Lower leg skin (tissue), 3 donors: Measurements from ENCODE around the gene GPC6.

Source experiments
- CTCF ChIP-seq, 3 donors: fragments of 450-650 bp; IDR thresholded peaks; one replicate each; pipeline ENCODE4 v1.5.1; 2016; ENCODE audit warnings: antibody characterized with exemption in 3 of 3, mild to moderate bottlenecking in 3 of 3, moderate library complexity in 2 of 3
- POLR2A ChIP-seq, 2 donors: fragments of 450-650 bp; IDR thresholded peaks; one replicate each; pipeline ENCODE4 v1.6.1; 2016 to 2017; ENCODE audit warnings: antibody characterized with exemption in 2 of 2, mild to moderate bottlenecking in 1 of 2, moderate library complexity in 1 of 2

DNA sequence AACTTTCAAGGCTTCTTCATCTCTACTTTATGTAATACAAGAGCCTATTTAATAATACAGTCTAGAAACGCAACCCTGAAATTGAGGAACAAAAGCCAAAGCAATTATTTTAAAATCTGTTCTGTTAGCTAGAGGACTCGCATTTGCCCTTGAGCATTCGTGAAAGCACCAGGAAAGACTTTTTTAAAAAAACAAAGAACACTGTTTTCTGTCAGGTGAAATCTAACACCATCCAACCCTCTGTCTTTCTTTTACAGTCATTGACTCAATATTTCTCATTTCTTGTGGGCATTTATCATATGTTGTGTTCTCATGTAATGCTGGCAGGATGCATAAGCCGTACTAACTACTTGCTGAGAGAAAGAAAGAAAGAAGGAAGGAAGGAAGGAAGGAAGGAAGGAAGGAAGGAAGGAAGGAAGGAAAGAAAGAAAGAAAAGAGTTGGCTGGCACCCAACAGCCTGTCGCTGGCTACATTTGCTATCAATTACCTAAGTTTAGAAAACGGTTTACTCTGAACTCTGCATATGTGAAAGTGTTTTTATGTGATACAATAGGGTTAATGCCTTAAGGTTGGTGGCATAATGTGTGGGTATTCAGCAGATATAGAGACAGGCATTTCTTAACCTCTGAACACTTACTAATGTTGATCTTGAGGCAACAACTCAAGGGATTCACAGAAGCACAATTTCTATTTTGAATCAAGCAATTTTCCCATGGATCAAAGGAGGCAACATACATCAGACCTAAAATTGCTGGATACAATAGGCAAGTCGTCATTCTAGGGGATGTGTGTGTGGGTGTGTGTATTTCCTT lies 807.4 kb downstream of the GPC6 start:
- TF ChIP-seq CTCF (IDR thresholded peaks at IDR 0.05) (no peak), POLR2A (IDR thresholded peaks at IDR 0.05) (no peak)
